Breast epithelium (tissue), 4 donors: ENCODE results near the gene DIS3L2. TPM values are rescaled to one million over a fixed set of nuclear protein-coding genes. Genes with fewer than 3 reads are reported as not detected.
"Not testable (repeated sequence)": the region's sequence is repeated elsewhere in the genome, so short reads cannot be mapped to it uniquely, and the experiment has no call there.

ENCODE experiments used
- DNase-seq, 2 donors: peaks; one replicate each; pipeline ENCODE4 v3.0.0-alpha.2; 2019; ENCODE audit warnings: low spot score in 2 of 2
- H3K27ac ChIP-seq, 2 donors: fragments of 200-600 bp; sonication (generic) in 1 of 2; one replicate each; pipeline ENCODE4 v1.5.1; 2016 to 2019; ENCODE audit warnings: mild to moderate bottlenecking in 1 of 2
- H3K27me3 ChIP-seq, 2 donors: fragments of 200-600 bp; sonication (generic) in 1 of 2; one replicate each; pipeline versions ENCODE4 v1.5.1 to v1.6.0; 2017 to 2019; ENCODE audit warnings: control low read depth in 1 of 2, mild to moderate bottlenecking in 1 of 2
- H3K36me3 ChIP-seq: fragments of 200-600 bp; one replicate; pipeline ENCODE4 v1.5.1; 2019
- H3K4me1 ChIP-seq, 2 donors: fragments of 200-600 bp; sonication (generic); one replicate each; pipeline ENCODE4 v1.5.1; 2016 to 2019; ENCODE audit warnings: control low read depth in 1 of 2
- H3K4me3 ChIP-seq, 3 donors: fragments of 200-600 bp; sonication (generic); 1 replicate in 2 of 3; 2 replicates in 1 of 3; pipeline ENCODE4 v1.5.1; 2016 to 2019; ENCODE audit warnings: mild to moderate bottlenecking in 3 of 3, moderate library complexity in 2 of 3
- H3K9me3 ChIP-seq, 2 donors: fragments of 200-600 bp; sonication (generic) in 1 of 2; one replicate each; pipeline ENCODE4 v1.5.1; 2016 to 2019; ENCODE audit warnings: control low read depth in 1 of 2
- CTCF ChIP-seq, 3 donors: fragments of 450-650 bp; IDR thresholded peaks; one replicate each; pipeline ENCODE4 v1.5.1; 2016 to 2017; ENCODE audit warnings: antibody characterized with exemption in 3 of 3, mild to moderate bottlenecking in 3 of 3, moderate library complexity in 3 of 3
- POLR2A ChIP-seq: fragments of 450-650 bp; IDR thresholded peaks from one replicate; pipeline ENCODE4 v1.6.1; 2016; ENCODE audit warnings: antibody characterized with exemption, mild to moderate bottlenecking, moderate library complexity
- POLR2AphosphoS5 ChIP-seq, 3 donors: sonication (generic); formaldehyde crosslinking; IDR thresholded peaks; one replicate each; pipeline ENCODE4 v1.6.1; 2017; ENCODE audit warnings: antibody characterized with exemption in 3 of 3
- intact Hi-C: fragments of 100-400 bp; cut with DNase I; formaldehyde crosslinking; loops from one replicate; pipeline ENCODE4 v1.15.1; 2023; ENCODE audit warnings: low total_unique reads
- total RNA-seq, 3 donors: library from RNA; depleted of rRNA; stranded (reverse); fragments of >200 nt; gene quantifications; one replicate each; pipeline ENCODE4 v1.1.0, GENCODE V29; 2016

Gene DIS3L2
- total RNA-seq, 3 donors from 2014 or later, result 19.2 to 38.9 (median 33.4) TPM

- H3K9me3 ChIP-seq, result no peaks in the 10 kb centered on the region
- H3K27ac ChIP-seq, result peak overlapping the region; percentile 48 to 80
- no peaks in the 10 kb centered on the region for H3K27me3 ChIP-seq
- DNase-seq, result no peak
- H3K4me1 ChIP-seq, result peaks cover 0 to 3% of the 10 kb centered on the region in 2 donors
- intact Hi-C loops, result no loop called here
- TF ChIP-seq POLR2AphosphoS5 (IDR thresholded peaks at IDR 0.05) (no peak), CTCF (IDR thresholded peaks at IDR 0.05) (no peak), POLR2A (no peak)
- no peaks in the 10 kb centered on the region for H3K36me3 ChIP-seq
- H3K4me3 ChIP-seq, result no peak overlapping the region
Measured at GRCh38 chr2:232308986-232309385, 347.5 kb downstream of the DIS3L2 start.

GRCh38 chr2:232309592-232309991 is 348.1 kb downstream of the DIS3L2 start:
- Histone ChIP-seq H3K27me3 (no peaks in the 10 kb centered on the region), H3K4me1 (peaks cover 0 to 6% of the 10 kb centered on the region in 2 donors), H3K9me3 (no peaks in the 10 kb centered on the region), H3K36me3 (no peaks in the 10 kb centered on the region), H3K4me3 (no peak overlapping the region), H3K27ac (peak overlapping the region; percentile 48 to 80)
- intact Hi-C loops, result no loop called here
- TF ChIP-seq POLR2A (no peak), CTCF (IDR thresholded peaks at IDR 0.05) (no peak), POLR2AphosphoS5 (IDR thresholded peaks at IDR 0.05) (no peak)
- no peak for DNase-seq

- Histone ChIP-seq H3K27me3 (no peaks in the 10 kb centered on the region), H3K4me3 (no peak overlapping the region), H3K4me1 (peaks cover 0 to 11% of the 10 kb centered on the region in 2 donors), H3K36me3 (no peaks in the 10 kb centered on the region), H3K9me3 (no peaks in the 10 kb centered on the region), H3K27ac (peak overlapping the region; percentile 48 to 80)
- DNase-seq, result no peak
- intact Hi-C loops, result no loop called here
- TF ChIP-seq POLR2AphosphoS5 (IDR thresholded peaks at IDR 0.05) (no peak), POLR2A (no peak), CTCF (IDR thresholded peaks at IDR 0.05) (no peak)
Measured at GRCh38 chr2:232310121-232310520, 348.6 kb downstream of the DIS3L2 start.

GRCh38 chr2:232310696-232311095 is 349.2 kb downstream of the DIS3L2 start:
- Histone ChIP-seq H3K27me3 (no peaks in the 10 kb centered on the region), H3K4me3 (no peak overlapping the region), H3K4me1 (peaks cover 0 to 14% of the 10 kb centered on the region in 2 donors), H3K36me3 (no peaks in the 10 kb centered on the region), H3K27ac (peak overlapping the region in 1 of 2 donors; percentile 80), H3K9me3 (no peaks in the 10 kb centered on the region)
- DNase-seq, result no peak
- intact Hi-C loops, result no loop called here
- no peak for TF ChIP-seq POLR2A
- no peak for TF ChIP-seq POLR2AphosphoS5 (IDR thresholded peaks at IDR 0.05)
- no peak for TF ChIP-seq CTCF (IDR thresholded peaks at IDR 0.05)

GRCh38 chr2:232313645-232314044 is 352.1 kb downstream of the DIS3L2 start:
- H3K9me3 ChIP-seq, H3K27ac ChIP-seq, H3K27me3 ChIP-seq, H3K4me3 ChIP-seq, intact Hi-C loops, H3K36me3 ChIP-seq: not testable (repeated sequence)
- peak in 1 of 2 donors; percentile 14 for DNase-seq
- H3K4me1 ChIP-seq, result peaks cover 0 to 28% of the 10 kb centered on the region in 2 donors
